HEK293T (cell line): ENCODE data around the gene DENND1B.

Experiments
- BHLHE40 ChIP-seq: fragments of 450-650 bp; IDR thresholded peaks from 2 replicates; pipeline ENCODE4 v1.6.1; 2016; ENCODE audit warnings: mild to moderate bottlenecking, moderate library complexity, borderline replicate concordance
- ELF4 ChIP-seq: fragments of 450-650 bp; IDR thresholded peaks from 2 replicates; pipeline ENCODE4 v1.6.1; 2017; ENCODE audit warnings: antibody characterized with exemption
- LEF1 ChIP-seq: fragments of 450-650 bp; IDR thresholded peaks from 2 replicates; pipeline ENCODE4 v1.6.1; 2017; ENCODE audit warnings: mild to moderate bottlenecking, borderline replicate concordance
- SP1 ChIP-seq: fragments of 450-650 bp; IDR thresholded peaks from 2 replicates; pipeline ENCODE4 v1.6.1; 2017
- ZNF384 ChIP-seq: fragments of 450-650 bp; IDR thresholded peaks from 2 replicates; pipeline ENCODE4 v1.6.1; 2016

- TF ChIP-seq BHLHE40, result no peak
- TF ChIP-seq ELF4, result no peak
- TF ChIP-seq LEF1, result no peak
- no peak for TF ChIP-seq SP1
- TF ChIP-seq ZNF384, result no peak
Observed at GRCh38 chr1:197467881-197468280, 307.4 kb downstream of the DENND1B start.
